PC-3 (cell line): Measurements from ENCODE around the gene CTSD. TPM values are rescaled to one million over a fixed set of nuclear protein-coding genes. Genes with fewer than 3 reads are reported as not detected.

ENCODE experiments used
- ATAC-seq: fragments of 200-7000 bp; cut with Tn5 transposase; 2 replicates; pipeline ENCODE4 v1.9.1; 2020; ENCODE audit warnings: mild to moderate bottlenecking, moderate library complexity
- BruUV-seq: library from RNA; stranded (reverse); fragments of 400-500 nt; replicated peaks from 2 replicates; lab custom pipeline; 2021; lab: Mats Ljungman, UMichigan
- CTCF ChIA-PET: fragments of 300-600 bp; sonication (Branson Sonifier 250); formaldehyde crosslinking; loops from one replicate; lab custom pipeline; 2022; ENCODE audit warnings: antibody characterized with exemption; lab: Charles Lee
- POLR2A ChIA-PET: fragments of 300-600 bp; sonication (Branson Sonifier 250); formaldehyde crosslinking; loops from one replicate; lab custom pipeline; 2022; ENCODE audit warnings: antibody characterized with exemption; ENCODE audit not compliant: unreplicated experiment; lab: Charles Lee
- DNase-seq: peaks from one replicate; pipeline ENCODE4 v3.0.0-alpha.2; 2015
- H2AFZ ChIP-seq: fragments of 300-600 bp; sonication (generic); 2 replicates; pipeline ENCODE4 v1.6.0; 2016; ENCODE audit warnings: antibody characterized with exemption, low read length
- H3F3A ChIP-seq: fragments of 300-600 bp; sonication (generic); one replicate; pipeline ENCODE4 v1.6.0; 2017; ENCODE audit warnings: antibody characterized with exemption, low read length, control low read depth, mild to moderate bottlenecking; ENCODE audit not compliant: unreplicated experiment
- H3K27ac ChIP-seq: fragments of 300-600 bp; sonication (generic); 2 replicates; pipeline ENCODE4 v1.5.1; 2016; ENCODE audit warnings: mild to moderate bottlenecking, low read length
- H3K27me3 ChIP-seq: fragments of 300-600 bp; sonication (generic); 2 replicates; pipeline ENCODE4 v1.6.1; 2016; ENCODE audit warnings: low read length, mixed read lengths
- H3K36me3 ChIP-seq: fragments of 300-600 bp; sonication (generic); 2 replicates; pipeline ENCODE4 v1.6.1; 2016; ENCODE audit warnings: low read depth, mixed run types, low read length, mixed read lengths
- H3K4me1 ChIP-seq: fragments of 300-600 bp; sonication (generic); 2 replicates; pipeline ENCODE4 v1.5.1; 2016; ENCODE audit warnings: low read length; ENCODE audit not compliant: insufficient read depth
- H3K4me2 ChIP-seq: fragments of 300-600 bp; sonication (generic); 2 replicates; pipeline ENCODE4 v1.6.0; 2016; ENCODE audit warnings: low read length
- H3K4me3 ChIP-seq: fragments of 300-600 bp; sonication (generic); 2 replicates; pipeline ENCODE4 v1.5.1; 2016; ENCODE audit warnings: mild to moderate bottlenecking, low read length, mixed read lengths
- H3K79me2 ChIP-seq: fragments of 300-600 bp; sonication (generic); 2 replicates; pipeline ENCODE4 v1.6.1; 2017; ENCODE audit warnings: low read length, mixed read lengths
- H3K9ac ChIP-seq: fragments of 300-600 bp; sonication (generic); 2 replicates; pipeline ENCODE4 v1.6.0; 2016; ENCODE audit warnings: mild to moderate bottlenecking, low read length
- H3K9me2 ChIP-seq: fragments of 300-600 bp; sonication (generic); replicated peaks from 2 replicates; pipeline ENCODE4 v1.6.1; 2016; ENCODE audit warnings: mixed run types, low read length, mixed read lengths
- H3K9me3 ChIP-seq: fragments of 300-600 bp; sonication (generic); 2 replicates; pipeline ENCODE4 v1.6.1; 2016; ENCODE audit warnings: low read length, mixed read lengths
- H4K20me1 ChIP-seq: fragments of 300-600 bp; sonication (generic); 2 replicates; pipeline ENCODE4 v1.6.1; 2016; ENCODE audit warnings: low read length, mixed read lengths
- CTCF ChIP-seq: fragments of 300-600 bp; sonication (generic); conservative IDR thresholded peaks from 2 replicates; pipeline ENCODE4 v1.5.1; 2017; ENCODE audit warnings: antibody characterized with exemption, low read depth, mild to moderate bottlenecking, low read length
- EZH2 ChIP-seq: fragments of 300-600 bp; sonication (generic); IDR thresholded peaks from one replicate; pipeline ENCODE4 v1.6.1; 2017; ENCODE audit warnings: antibody characterized with exemption, mild to moderate bottlenecking, low read length; ENCODE audit not compliant: unreplicated experiment
- EZH2phosphoT487 ChIP-seq: fragments of 300-600 bp; sonication (generic); IDR thresholded peaks from 2 replicates; pipeline ENCODE4 v1.6.1; 2018; ENCODE audit warnings: mild to moderate bottlenecking, antibody characterized with exemption, low read length, borderline replicate concordance
- intact Hi-C: fragments of 100-400 bp; cut with micrococcal nuclease; formaldehyde crosslinking; loops from 2 replicates; pipeline ENCODE4 v1.9.0; 2023
- total RNA-seq: library from RNA; depleted of rRNA; stranded (reverse); fragments of >200 nt; gene quantifications from 2 replicates; pipeline ENCODE4 v1.2.3, GENCODE V29; 2014

Gene CTSD
- total RNA-seq, 1 experiment from 2014 or later, result 308 TPM

- intact Hi-C loops, result no loop called here
- H3K9ac ChIP-seq, result no peak overlapping the region
- no peaks in the 10 kb centered on the region for H3K9me2 ChIP-seq
- peaks cover 7% of the 10 kb centered on the region; the same call in 1 of the 2 replicates for H3K27me3 ChIP-seq
- H3K4me2 ChIP-seq, result no peak overlapping the region
- 0 out of 2 replicates have a peak, but pooled peaks cover 2% of the 10 kb centered on the region for H3K9me3 ChIP-seq
- peaks cover 13% of the 10 kb centered on the region for H3K4me1 ChIP-seq
- ATAC-seq (no peak), DNase-seq (no peak)
- no peak overlapping the region for H2AFZ ChIP-seq
- no peak overlapping the region for H3K27ac ChIP-seq
- no TSS peak for BruUV-seq
- H4K20me1 ChIP-seq, result no peaks in the 10 kb centered on the region
- TF ChIP-seq EZH2, result no peak
- no peak for TF ChIP-seq EZH2phosphoT487
- no peak for TF ChIP-seq CTCF
- no peak overlapping the region for H3K4me3 ChIP-seq
- H3K36me3 ChIP-seq, result no peaks in the 10 kb centered on the region
- no peaks in the 10 kb centered on the region for H3F3A ChIP-seq
- CTCF ChIA-PET, result interaction anchor here (0.7 to 1.1 kb wide), 3 partner anchors 47 to 356 kb away, joined by 7 to 15 read pairs (median 15); no protein-coding TSS in a partner anchor
- POLR2A ChIA-PET, result interaction anchor here (0.6 kb wide), 1 partner anchor 238 kb away, joined by 3 read pairs; no protein-coding TSS in a partner anchor
- no peaks in the 10 kb centered on the region for H3K79me2 ChIP-seq
Observed at GRCh38 chr11:1785749-1786413, 22.2 kb upstream of the CTSD start.

GRCh38 chr11:1784761-1785650 is 21.3 kb upstream of the CTSD start:
- no peak overlapping the region for H3K4me3 ChIP-seq
- peaks cover 13% of the 10 kb centered on the region for H3K4me1 ChIP-seq
- H3K9ac ChIP-seq, result no peak overlapping the region
- no peaks in the 10 kb centered on the region for H3K36me3 ChIP-seq
- H3K27me3 ChIP-seq, result peaks cover 2% of the 10 kb centered on the region; the same call in 1 of the 2 replicates
- no peak overlapping the region for H2AFZ ChIP-seq
- CTCF ChIA-PET, result interaction anchor here (0.7 to 1.1 kb wide), 3 partner anchors 48 to 356 kb away, joined by 7 to 15 read pairs (median 15); no protein-coding TSS in a partner anchor
- H3K9me3 ChIP-seq, result 0 out of 2 replicates have a peak, but pooled peaks cover 2% of the 10 kb centered on the region
- intact Hi-C loops, result no loop called here
- no peak for DNase-seq
- H3K4me2 ChIP-seq, result no peak overlapping the region
- ATAC-seq, result no peak
- no peak for TF ChIP-seq EZH2
- TF ChIP-seq CTCF, result no peak
- TF ChIP-seq EZH2phosphoT487, result no peak
- BruUV-seq, result no TSS peak
- H3K9me2 ChIP-seq, result no peaks in the 10 kb centered on the region
- H3K27ac ChIP-seq, result no peak overlapping the region
- POLR2A ChIA-PET, result interaction anchor here (0.6 kb wide), 1 partner anchor 237 kb away, joined by 3 read pairs; no protein-coding TSS in a partner anchor
- H4K20me1 ChIP-seq, result no peaks in the 10 kb centered on the region
- no peaks in the 10 kb centered on the region for H3K79me2 ChIP-seq
- H3F3A ChIP-seq, result no peaks in the 10 kb centered on the region
